Fibroblast of mammary gland (primary cell): Measurements from ENCODE around the gene ORC3.

Source experiments
- DNase-seq: peaks from one replicate; pipeline ENCODE4 v3.0.0-alpha.2; 2010; ENCODE audit warnings: low read depth
- H3K4me3 ChIP-seq: 2 replicates; pipeline ENCODE4 v1.5.1; 2011; ENCODE audit warnings: low read depth, mild to moderate bottlenecking, low read length, moderate library complexity; ENCODE audit not compliant: control insufficient read depth
- CTCF ChIP-seq: conservative IDR thresholded peaks from 2 replicates; pipeline ENCODE4 v1.5.1; 2011; ENCODE audit warnings: low read depth, low read length, inconsistent platforms; ENCODE audit not compliant: control insufficient read depth, insufficient read depth

Gene ORC3

GRCh38 chr6:87618531-87618930 lies 28.6 kb downstream of the ORC3 start:
- no peak overlapping the region for H3K4me3 ChIP-seq
- no peak for TF ChIP-seq CTCF
- DNase-seq: peak; percentile 10

- DNase-seq: no peak
- TF ChIP-seq CTCF: no peak
- H3K4me3 ChIP-seq: no peak overlapping the region
Measured at GRCh38 chr6:87623248-87623647, 33.3 kb downstream of the ORC3 start.

GRCh38 chr6:87628424-87628823 lies 38.5 kb downstream of the ORC3 start:
- no peak overlapping the region for H3K4me3 ChIP-seq
- no peak for TF ChIP-seq CTCF
- no peak for DNase-seq

- TF ChIP-seq CTCF: no peak
- peak; percentile 32 for DNase-seq
- H3K4me3 ChIP-seq: no peak overlapping the region
Measured at GRCh38 chr6:87628881-87629280, 38.9 kb downstream of the ORC3 start.

- TF ChIP-seq CTCF: no peak
- no peak for DNase-seq
- H3K4me3 ChIP-seq: no peak overlapping the region
Measured at GRCh38 chr6:87630746-87631145, 40.8 kb downstream of the ORC3 start.

- DNase-seq: no peak
Measured at GRCh38 chr6:87633851-87634250, 43.9 kb downstream of the ORC3 start.

More at GRCh38 chr6:87633851-87634250, 43.9 kb downstream of the ORC3 start:
- TF ChIP-seq CTCF: no peak
- H3K4me3 ChIP-seq: no peak overlapping the region
